ENCODE data around the gene RPS24.
"Not testable (repeated sequence)": the region's sequence is repeated elsewhere in the genome, so short reads cannot be mapped to it uniquely, and the experiment has no call there.

RPS24 gene

GRCh38 chr10:78070726-78071125, 37.1 kb downstream of the RPS24 start:
- Histone ChIP-seq H2AFZ (no peak overlapping the region), H3K9me3 (ENCODE audit: control insufficient read depth, low read length) (no peaks in the 10 kb centered on the region), H3K27me3 (ENCODE audit: control insufficient read depth, insufficient read depth, low read length) (no peaks in the 10 kb centered on the region), H3K27ac (no peak overlapping the region), H3K9ac (no peak overlapping the region), H3K79me2 (no peaks in the 10 kb centered on the region), H3K4me3 (ENCODE audit: low read depth, low read length) (no peak overlapping the region), H3K4me2 (ENCODE audit: low read length) (no peak overlapping the region), H3K36me3 (ENCODE audit: control insufficient read depth, insufficient read depth, low read length) (no peaks in the 10 kb centered on the region), H3K4me1 (no peaks in the 10 kb centered on the region)
- no peak for TF ChIP-seq CTCF (IDR thresholded peaks at IDR 0.05)

- TF ChIP-seq CTCF (IDR thresholded peaks at IDR 0.05) = no peak
- H3K4me1 ChIP-seq = no peaks in the 10 kb centered on the region
Measured at GRCh38 chr10:78071140-78071856, 37.6 kb downstream of the RPS24 start.

GRCh38 chr10:78071857-78072179, 38.2 kb downstream of the RPS24 start:
- no peaks in the 10 kb centered on the region for H3K4me1 ChIP-seq
- no peak overlapping the region for H2AFZ ChIP-seq
- no peak overlapping the region for H3K9ac ChIP-seq
- H3K9me3 ChIP-seq (ENCODE audit: control insufficient read depth, low read length) = no peaks in the 10 kb centered on the region
- no peaks in the 10 kb centered on the region for H3K36me3 ChIP-seq (ENCODE audit: control insufficient read depth, insufficient read depth, low read length)
- no peak overlapping the region for H3K4me2 ChIP-seq (ENCODE audit: low read length)
- no peak for TF ChIP-seq CTCF (IDR thresholded peaks at IDR 0.05)
- H3K27me3 ChIP-seq (ENCODE audit: control insufficient read depth, insufficient read depth, low read length) = no peaks in the 10 kb centered on the region
- no peaks in the 10 kb centered on the region for H3K79me2 ChIP-seq
- H3K27ac ChIP-seq = no peak overlapping the region
- H3K4me3 ChIP-seq (ENCODE audit: low read depth, low read length) = no peak overlapping the region

More at GRCh38 chr10:78071140-78071856, 37.6 kb downstream of the RPS24 start:
- no peak overlapping the region for H3K9ac ChIP-seq
- no peaks in the 10 kb centered on the region for H3K79me2 ChIP-seq
- H3K27ac ChIP-seq = no peak overlapping the region
- no peak overlapping the region for H2AFZ ChIP-seq
- no peaks in the 10 kb centered on the region for H3K27me3 ChIP-seq (ENCODE audit: control insufficient read depth, insufficient read depth, low read length)
- H3K9me3 ChIP-seq (ENCODE audit: control insufficient read depth, low read length) = no peaks in the 10 kb centered on the region
- H3K4me2 ChIP-seq (ENCODE audit: low read length) = no peak overlapping the region
- H3K4me3 ChIP-seq (ENCODE audit: low read depth, low read length) = no peak overlapping the region
- no peaks in the 10 kb centered on the region for H3K36me3 ChIP-seq (ENCODE audit: control insufficient read depth, insufficient read depth, low read length)

GRCh38 chr10:78072504-78072903, 38.8 kb downstream of the RPS24 start:
- Histone ChIP-seq H3K27ac (no peak overlapping the region), H3K4me2 (ENCODE audit: low read length) (no peak overlapping the region), H3K4me3 (ENCODE audit: low read depth, low read length) (no peak overlapping the region), H3K4me1 (no peaks in the 10 kb centered on the region), H3K9me3 (ENCODE audit: control insufficient read depth, low read length) (no peaks in the 10 kb centered on the region), H3K36me3 (ENCODE audit: control insufficient read depth, insufficient read depth, low read length) (no peaks in the 10 kb centered on the region), H2AFZ (no peak overlapping the region), H3K79me2 (no peaks in the 10 kb centered on the region), H3K27me3 (ENCODE audit: control insufficient read depth, insufficient read depth, low read length) (no peaks in the 10 kb centered on the region), H3K9ac (no peak overlapping the region)
- TF ChIP-seq CTCF (IDR thresholded peaks at IDR 0.05) = no peak

DNA sequence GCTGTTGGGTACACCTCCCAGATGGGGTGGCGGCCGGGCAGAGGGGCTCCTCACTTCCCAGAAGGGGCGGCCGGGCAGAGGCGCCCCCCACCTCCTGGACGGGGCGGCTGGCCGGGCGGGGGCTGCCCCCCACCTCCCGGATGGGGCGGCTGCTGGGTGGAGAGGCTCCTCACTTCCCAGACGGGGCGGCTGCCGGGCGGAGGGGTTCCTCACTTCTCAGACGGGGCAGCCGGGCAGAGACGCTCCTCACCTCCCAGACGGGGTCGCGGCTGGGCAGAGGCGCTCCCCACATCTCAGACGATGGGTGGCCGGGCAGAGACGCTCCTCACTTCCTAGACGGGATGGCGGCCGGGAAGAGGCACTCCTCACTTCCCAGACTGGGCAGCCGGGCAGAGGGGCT, 42.1 kb downstream of the RPS24 start:
- H3K4me1 ChIP-seq; H3K79me2 ChIP-seq; H2AFZ ChIP-seq; H3K27ac ChIP-seq; H3K4me2 ChIP-seq (ENCODE audit: low read length); H3K4me3 ChIP-seq (ENCODE audit: low read depth, low read length); H3K36me3 ChIP-seq (ENCODE audit: control insufficient read depth, insufficient read depth, low read length); H3K9ac ChIP-seq; H3K27me3 ChIP-seq (ENCODE audit: control insufficient read depth, insufficient read depth, low read length); H3K9me3 ChIP-seq (ENCODE audit: control insufficient read depth, low read length): not testable (repeated sequence)

Measured in parathyroid adenoma (tissue), 2 donors.